ENCODE results near the gene RALGPS2.
A peak's percentile ranks its signal among the peaks of the same experiment; 100 is the strongest.
"Not testable (repeated sequence)": the region's sequence is repeated elsewhere in the genome, so short reads cannot be mapped to it uniquely, and the experiment has no call there.

Gene RALGPS2

DNA sequence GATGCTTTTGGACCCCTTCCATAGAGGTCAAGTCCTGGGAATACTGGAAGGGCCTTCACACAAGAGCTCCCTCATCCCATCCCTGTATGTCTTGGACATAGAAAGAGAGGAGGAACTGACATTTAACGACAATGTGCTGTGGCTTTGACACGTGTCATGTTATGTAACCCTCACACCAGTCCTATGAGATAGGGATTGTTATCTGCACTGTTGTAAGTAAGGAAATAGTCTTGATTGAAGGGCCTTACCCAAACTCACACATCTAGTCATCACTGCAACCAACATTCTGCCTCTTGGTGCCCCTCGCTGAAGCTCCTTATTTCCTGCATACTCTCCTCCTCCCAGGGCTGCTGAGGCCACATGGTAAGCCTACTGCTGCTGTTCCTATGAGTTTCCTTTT lies 209.5 kb downstream of the RALGPS2 start:
- no peak overlapping the region for H3K4me3 ChIP-seq (ENCODE audit: low read depth, low read length)
- no peak for DNase-seq (ENCODE audit: low read depth)

DNA sequence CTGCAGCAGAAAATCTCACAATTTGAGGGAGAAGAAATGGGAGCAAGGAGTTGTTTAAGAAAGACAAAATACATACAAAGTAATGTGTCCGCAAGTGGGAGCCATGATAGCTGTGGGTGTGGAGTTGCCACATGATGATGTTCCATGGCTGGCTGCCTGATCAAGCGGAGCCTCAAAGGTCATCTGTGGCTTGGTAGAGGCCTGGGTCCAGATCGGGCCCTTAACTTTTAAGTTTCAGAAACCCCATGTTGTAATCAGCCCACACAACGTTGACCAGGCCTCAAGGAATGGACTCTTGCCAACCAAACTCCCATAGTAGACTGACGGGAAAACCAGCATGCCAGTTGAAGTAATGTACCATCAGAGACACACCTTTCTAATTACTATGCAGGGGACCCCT lies 210.6 kb downstream of the RALGPS2 start:
- no peak for DNase-seq (ENCODE audit: low read depth)
- no peak overlapping the region for H3K4me3 ChIP-seq (ENCODE audit: low read depth, low read length)

DNA sequence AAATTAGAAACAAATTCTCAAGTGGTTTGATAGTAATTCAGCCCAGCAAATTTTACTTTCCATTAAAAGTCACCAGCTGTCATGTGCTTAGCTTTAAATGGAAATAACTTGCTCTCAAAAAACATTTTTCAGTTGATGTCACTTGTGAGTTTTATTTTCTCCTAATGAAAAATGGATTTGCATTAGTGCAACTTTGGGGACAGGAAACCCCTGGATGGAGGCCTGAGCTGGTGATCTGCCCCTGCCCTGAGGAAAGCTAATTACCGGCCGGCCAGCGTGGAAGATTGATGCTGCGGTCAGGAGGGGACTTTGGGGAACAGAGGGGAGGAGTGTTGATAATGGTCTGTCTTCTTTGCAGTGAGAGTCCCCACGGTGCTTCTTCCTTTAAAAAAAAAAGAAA lies 212.7 kb downstream of the RALGPS2 start:
- no peak overlapping the region for H3K4me3 ChIP-seq (ENCODE audit: low read depth, low read length)
- DNase-seq (ENCODE audit: low read depth): no peak

DNA sequence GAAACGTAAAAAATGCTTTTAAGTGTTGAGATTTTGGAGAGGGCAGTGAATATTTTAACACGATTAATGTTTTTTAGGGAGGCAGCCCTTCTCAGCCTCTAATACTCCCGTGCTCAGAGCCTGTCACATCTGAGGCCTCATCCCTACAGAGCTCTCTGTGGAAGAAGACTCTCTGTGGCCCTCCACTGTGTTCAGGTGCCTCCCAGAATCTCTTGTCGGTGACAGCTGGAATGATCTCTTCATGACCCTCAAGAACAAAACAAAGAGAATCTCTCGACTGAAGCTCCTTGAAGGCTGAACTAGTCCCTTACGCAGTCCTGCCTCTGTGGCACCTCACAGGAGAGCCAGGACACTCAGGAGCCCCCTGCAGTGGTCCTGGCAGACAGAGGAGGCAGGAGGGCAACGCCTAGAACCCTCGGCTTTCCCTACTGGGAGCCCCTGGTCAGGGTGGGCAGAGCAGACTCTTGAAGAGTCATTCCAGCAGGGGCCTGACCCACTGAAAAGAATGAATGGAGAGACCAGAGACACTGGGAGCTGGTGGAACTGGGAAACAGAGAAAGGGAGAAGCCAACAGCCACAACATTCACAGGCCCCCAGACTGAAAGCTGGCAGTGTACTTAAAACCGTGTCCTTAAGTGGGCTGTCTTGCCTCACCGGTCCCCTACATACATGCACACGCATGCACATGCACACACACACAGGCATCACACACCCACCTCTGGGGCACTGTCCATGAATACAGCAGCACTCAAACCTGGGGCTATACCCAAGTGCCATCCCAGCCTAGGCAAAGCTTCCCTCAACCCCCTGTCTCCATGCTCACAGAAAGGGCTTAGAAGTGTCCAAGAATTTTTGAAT lies 213.3 kb downstream of the RALGPS2 start:
- no peak for DNase-seq (ENCODE audit: low read depth)
- H3K4me3 ChIP-seq (ENCODE audit: low read depth, low read length): no peak overlapping the region

DNA sequence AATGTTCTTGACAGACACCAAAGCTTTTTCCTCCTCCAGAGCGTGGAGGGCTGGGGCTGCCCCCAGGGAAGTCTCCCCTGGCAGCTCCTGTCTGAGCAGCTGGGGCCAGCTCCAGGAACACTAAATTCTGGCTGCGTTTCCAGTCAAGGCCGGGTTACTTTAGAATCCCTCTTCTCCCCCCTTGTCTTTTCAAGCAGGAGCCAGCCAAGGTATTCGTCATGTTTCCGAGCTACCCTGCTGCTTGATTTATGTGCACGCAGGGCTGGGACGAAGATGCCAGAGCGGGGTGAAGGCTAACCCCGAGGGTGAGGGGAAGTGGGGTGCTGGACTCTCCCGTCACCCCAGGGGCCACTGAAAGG lies 213.9 kb downstream of the RALGPS2 start:
- DNase-seq (ENCODE audit: low read depth): peak; percentile 72
- H3K4me3 ChIP-seq (ENCODE audit: low read depth, low read length): no peak overlapping the region

DNA sequence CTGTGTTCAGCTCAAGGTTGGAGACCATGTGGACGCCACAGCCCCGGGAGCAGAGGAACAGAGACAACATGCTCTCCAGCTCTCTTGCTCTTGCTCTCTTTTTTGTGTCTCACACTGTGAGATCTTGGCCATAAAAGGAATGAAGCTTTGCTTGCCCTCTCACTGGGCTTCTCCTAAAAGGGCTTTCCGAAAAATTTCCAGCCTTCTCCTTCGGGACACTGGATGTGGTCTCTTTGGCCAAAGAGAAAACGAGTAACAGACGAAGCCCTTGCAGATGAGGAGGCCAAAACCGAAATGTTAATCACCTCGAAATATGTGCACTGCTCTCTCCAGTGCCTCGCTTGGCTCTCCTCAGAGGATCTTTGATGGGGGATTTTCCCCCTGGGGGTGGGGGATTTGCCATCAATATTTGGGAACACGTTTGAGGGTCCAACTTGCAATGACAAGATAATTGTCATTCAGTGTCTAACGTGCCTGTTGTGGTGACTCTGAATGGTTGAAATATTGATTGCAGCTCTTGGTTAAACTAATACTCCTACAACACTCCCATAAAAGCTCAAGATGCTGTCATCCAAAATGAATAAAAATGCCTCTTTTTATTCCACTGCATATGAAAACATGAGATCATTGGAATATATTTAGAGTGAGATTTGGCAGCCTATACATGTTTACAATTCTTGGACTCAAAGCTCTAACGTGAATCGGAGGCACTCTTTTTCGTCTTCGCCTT lies 214.5 kb downstream of the RALGPS2 start:
- no peak for DNase-seq (ENCODE audit: low read depth)
- no peak overlapping the region for H3K4me3 ChIP-seq (ENCODE audit: low read depth, low read length)

DNA sequence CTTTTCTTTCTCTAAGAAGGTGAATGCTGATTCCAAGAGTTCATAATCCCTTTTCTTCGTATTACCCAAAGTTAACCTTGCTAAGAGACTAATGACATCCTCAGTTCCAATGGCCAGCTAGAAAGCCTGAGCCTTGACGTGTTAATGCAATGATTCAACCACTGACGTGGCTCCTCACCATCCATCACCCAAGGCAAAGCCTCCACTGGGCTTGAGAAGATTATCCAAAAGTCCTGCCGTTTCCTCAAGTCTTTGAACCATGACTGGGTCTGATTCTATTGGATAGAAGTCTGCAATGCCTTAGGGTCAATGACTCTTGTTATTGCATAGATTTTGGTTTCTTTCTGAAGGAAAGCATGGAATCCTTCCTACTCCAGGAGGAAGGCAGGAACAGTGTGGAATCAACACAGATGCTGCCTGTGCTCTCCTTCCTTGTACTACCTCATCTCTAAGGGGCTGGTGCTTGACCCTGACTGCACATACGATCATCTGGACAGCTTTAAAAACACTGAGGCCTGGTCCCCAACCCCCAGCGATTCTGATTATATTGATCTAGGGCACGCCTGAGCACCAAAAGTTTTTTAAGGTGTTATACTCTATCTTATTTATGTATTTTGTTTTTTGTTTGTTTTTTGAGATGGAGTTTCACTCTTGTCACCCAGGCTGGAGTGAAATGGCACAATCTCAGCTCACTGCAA lies 215.2 kb downstream of the RALGPS2 start:
- H3K4me3 ChIP-seq (ENCODE audit: low read depth, low read length): no peak overlapping the region
- DNase-seq (ENCODE audit: low read depth): peak; percentile 56

DNA sequence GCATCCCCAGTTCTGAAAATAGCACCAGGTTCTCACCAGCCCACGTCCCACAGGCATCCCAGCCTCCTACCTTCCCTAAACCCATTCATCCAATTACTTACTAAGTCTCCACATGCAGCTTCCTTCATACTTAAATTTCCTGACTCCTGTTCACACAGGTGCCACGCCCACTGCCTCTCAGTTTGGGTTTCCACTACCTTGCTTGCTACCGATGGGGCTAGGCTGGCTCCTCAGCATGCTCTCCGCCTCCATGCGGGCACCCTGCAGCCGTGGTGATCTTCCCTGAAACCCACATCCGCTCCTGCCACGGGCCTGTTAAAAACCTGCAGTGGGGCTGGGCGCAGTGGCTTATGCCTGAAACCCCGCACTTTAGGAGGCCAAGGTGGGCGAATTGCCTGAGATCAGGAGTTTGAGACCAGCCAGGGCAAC lies 216.2 kb downstream of the RALGPS2 start:
- DNase-seq (ENCODE audit: low read depth): no peak
- no peak overlapping the region for H3K4me3 ChIP-seq (ENCODE audit: low read depth, low read length)

DNA sequence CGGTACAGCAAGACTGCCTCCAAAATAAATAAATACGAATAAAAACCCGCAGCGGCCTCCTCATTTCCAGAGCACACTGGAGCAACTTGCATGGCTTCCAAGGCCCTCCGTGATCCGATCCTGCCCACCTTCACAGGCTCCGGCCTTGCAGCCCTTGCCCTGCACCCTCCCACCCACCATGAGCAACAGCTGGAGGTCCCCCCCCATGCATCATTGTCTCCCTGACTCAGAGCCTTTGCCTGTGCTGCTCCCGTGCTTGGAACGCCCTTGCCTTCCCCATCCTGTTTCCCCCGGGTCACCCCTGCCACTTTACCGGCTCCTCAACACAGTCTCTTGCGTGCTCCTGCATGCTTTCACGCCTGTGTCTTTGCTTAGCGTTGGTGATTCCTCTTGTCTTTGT lies 216.8 kb downstream of the RALGPS2 start:
- DNase-seq (ENCODE audit: low read depth): no peak
- H3K4me3 ChIP-seq (ENCODE audit: low read depth, low read length): no peak overlapping the region

DNA sequence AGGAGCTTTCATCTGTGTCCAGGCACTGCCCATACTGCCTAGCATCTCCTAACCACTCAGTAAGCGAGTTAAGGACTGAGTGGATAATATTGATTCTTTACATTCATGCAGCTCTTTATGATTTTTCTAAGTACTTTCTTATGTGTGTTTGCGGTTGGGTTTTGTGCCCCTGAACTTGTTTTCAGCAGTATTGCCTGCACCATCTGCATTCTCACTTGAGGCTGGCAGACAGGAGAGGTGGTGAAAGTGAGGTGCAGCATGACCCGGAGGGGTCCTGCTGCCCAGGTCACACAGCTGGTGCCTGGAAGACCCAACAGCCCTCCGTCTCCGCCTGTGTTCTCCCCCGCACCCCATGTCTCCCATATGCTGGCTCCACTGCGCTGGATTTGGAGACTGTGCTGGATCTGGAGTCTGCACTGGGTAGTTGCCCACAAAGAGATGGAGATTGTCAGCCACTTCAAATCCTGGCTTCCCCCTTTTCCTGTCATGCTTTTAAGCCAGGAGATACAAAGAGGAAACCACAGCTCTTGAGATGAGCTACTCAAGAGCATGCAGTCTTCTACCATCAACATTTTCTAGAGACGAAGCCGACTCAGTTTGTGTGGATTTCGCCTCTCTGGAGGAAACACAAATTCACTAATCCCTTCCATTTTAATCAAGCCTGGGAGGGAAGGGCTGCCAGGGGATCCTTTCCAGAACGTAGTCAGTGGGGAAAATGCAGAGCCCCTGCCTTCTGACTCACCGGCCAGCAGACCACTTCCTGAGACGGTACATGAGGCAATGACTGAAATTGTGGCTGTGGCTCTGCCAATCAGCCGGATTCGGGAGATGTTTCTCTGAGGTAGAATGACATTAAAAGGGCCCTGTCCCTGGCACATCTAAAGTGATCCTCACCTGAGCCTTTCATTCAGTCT lies 217.5 kb downstream of the RALGPS2 start:
- no peak overlapping the region for H3K4me3 ChIP-seq (ENCODE audit: low read depth, low read length)
- peak; percentile 51 for DNase-seq (ENCODE audit: low read depth)

DNA sequence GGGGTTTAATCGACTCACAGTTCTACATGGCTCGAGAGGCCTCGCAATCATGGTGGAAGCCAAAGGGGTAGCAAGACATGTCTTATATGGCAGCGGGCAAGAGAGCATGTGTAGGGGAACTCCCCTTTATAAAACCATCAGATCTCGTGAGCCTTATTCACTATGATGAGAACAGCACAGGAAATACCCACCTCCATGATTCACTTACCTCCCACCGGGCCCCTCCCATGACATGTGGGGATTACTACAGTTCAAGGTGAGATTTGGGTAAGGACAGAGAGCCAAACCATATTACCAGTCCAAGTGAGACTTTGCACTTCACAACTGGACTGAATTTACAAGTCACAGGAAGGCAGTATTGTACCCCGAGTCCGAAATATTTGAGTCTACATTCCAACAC lies 219.7 kb downstream of the RALGPS2 start:
- no peak overlapping the region for H3K4me3 ChIP-seq (ENCODE audit: low read depth, low read length)
- DNase-seq (ENCODE audit: low read depth): no peak

DNA sequence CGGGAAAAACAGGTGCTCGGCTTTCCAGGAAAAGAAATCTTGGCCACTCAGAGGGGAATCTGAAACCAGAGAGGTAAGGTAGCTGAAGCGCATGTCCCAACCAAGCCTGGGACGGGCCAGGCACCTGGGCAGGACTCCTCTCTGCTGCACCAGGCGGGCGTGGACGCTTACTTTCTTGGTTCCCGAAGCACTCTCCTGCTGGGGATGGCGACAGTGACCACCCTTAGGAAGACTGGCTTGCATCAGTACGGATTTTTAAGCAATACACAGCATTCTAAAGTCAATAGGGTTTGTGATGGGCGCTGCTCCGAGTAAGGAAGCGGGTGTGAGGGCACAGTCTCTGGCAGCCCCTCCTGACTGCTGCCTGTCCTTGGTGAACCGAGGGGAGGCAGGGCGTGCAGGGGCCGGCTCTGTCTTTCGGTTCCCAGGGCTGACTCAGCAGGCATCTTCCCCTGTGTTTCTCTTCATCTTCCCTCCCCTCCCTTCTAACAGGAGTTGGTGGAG lies 220.8 kb downstream of the RALGPS2 start:
- no peak for DNase-seq (ENCODE audit: low read depth)
- H3K4me3 ChIP-seq (ENCODE audit: low read depth, low read length): no peak overlapping the region

DNA sequence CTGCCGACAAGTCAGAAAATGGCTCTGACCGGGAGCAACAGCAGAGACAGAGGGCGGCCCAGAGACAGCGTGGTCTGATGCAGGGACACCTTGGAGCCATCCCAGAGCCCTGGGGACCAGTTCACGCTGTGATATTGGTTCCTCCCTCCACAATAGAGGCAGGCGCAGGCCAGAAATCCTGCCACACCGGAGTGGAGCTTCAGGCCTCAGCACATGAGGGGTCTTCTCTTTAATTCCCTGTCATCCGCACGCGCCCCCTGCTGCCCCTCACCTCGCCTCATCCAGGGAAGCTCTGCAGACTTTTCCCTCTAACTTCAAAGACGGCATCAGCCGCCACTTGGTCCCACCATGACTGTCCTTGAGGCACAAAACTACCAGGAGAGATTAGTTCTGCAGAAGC lies 221.4 kb downstream of the RALGPS2 start:
- no peak for DNase-seq (ENCODE audit: low read depth)
- no peak overlapping the region for H3K4me3 ChIP-seq (ENCODE audit: low read depth, low read length)

DNA sequence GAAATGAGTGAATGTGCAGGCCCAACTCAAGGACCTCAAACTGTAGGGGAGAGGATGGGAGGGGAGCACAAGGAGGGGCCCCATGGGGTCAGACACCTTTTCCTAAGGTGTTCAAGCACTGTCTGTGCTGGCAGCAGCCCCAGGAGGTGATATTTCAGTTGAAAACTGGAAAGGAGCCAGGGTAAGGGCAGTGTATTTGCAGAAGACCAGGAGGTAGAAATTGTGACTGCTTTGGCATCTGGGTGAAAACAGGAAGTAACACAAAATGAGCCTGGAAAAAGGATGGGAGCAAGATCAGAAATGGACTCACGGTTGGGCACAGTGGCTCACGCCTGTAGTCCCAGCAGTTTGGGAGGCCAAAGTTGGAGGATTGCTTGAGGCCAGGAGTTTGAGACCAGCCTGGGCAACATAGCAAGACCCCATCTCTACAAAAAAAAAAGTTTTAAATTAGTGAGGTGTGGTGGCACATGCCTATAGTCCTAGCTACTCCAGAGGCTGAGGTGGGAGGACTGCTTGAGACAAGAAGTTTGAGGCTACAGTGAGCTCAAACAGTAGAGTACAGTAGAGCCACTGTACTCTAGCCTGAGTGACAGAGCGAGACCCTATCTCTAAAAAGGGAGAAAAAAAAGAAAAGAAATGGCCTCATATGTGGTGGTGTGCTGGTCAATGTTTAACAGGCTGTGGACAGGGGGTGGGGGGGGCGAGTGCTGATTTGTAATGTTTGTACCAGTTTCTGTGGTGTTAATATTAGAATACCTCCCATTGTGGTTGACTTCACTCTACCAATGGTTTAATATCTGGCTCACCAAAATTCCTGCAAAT lies 222.0 kb downstream of the RALGPS2 start:
- DNase-seq (ENCODE audit: low read depth): no peak
- H3K4me3 ChIP-seq (ENCODE audit: low read depth, low read length): no peak overlapping the region

DNA sequence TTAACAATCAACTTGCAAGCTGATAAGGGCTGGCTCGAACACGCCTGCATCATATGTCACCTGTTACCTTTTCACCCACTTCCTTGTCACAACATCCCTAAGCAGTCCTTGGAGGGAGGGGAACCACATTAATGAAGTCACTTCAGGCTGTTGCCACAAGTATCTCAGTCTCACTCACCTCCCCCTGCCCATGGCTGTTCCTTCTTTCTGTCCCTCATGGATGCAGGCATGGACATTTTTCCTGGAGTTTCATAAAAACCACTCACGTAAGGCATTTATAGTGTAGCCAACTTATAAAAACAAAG lies 222.6 kb downstream of the RALGPS2 start:
- DNase-seq (ENCODE audit: low read depth): no peak
- H3K4me3 ChIP-seq (ENCODE audit: low read depth, low read length): no peak overlapping the region

DNA sequence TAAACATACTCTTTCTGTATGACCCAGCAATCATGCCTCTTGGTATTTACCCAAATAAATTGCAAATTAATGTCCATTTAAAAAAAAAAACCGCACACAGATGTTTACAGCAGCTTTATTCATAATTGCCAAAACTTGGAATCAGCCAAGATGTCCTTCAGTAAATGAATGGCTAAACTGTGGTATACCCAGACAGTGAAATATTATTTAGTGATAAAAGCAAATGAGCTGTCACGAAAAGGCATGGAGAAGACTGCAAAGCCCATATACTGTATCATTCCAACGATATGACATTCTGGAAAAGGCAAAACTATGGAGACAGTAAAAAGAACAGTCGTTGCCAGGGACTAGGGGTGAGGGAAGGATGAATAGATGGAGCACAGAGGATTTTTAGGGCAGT lies 223.6 kb downstream of the RALGPS2 start:
- no peak for DNase-seq (ENCODE audit: low read depth)
- H3K4me3 ChIP-seq (ENCODE audit: low read depth, low read length): no peak overlapping the region

DNA sequence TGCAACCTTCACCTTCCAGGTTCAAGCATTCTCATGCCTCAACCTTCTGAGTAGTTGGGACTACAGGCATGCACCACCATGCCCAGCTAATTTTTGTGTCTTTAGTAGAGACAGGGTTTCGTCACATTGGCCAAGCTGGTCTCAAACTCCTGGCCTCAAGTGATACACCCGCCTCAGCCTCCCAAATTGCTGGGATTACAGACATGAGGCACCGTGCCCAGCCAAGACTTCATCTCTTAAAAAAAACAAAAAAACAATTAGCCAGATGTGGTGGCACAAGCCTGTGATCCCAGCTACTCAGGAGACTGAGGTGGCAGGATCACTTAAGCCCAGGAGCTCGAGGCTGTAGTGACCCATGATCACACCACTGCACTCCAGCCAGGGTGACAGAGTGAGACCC lies 224.8 kb downstream of the RALGPS2 start:
- DNase-seq (ENCODE audit: low read depth): not testable (repeated sequence)

DNA sequence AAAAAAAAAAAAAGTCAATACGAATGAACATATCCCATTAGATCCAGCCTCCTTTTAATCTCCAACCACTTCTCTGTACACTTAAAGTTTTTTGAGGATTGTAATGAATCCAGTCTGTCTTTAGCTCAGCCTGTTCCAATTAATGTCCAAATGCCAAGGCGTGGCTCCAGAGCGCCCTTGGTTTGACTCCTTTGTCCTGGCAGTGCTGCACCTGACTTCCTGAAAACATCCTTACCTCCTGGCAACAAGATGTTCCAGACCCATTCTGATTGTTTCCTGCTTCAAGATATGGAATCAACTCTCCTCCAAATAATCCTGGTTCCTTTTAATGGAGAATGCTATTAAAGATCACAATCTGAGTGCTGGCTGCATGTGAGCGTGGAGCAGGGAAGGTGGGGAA lies 226.6 kb downstream of the RALGPS2 start:
- DNase-seq (ENCODE audit: low read depth): no peak
- no peak overlapping the region for H3K4me3 ChIP-seq (ENCODE audit: low read depth, low read length)

More for the DNA sequence above, 224.8 kb downstream of the RALGPS2 start:
- H3K4me3 ChIP-seq (ENCODE audit: low read depth, low read length): not testable (repeated sequence)

DNA sequence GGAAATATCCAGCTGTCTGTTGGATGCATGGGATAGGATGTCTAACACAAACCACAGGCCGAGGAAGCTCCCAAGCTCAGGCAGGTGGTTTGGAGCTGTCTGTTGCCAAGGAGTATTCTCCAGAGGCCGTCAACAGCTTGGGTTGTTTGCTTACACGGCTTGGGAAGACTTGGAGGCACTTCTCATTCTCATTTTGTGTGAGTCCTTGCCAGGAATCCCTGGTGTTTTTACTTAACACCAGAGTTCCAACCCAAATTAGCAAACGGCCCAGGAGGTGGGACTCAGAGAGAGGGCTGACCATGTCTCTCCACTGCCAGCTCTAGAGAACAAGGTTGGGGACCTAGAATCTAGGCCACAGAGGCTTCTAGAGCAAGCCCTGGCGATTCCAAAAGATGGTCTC lies 228.0 kb downstream of the RALGPS2 start:
- DNase-seq (ENCODE audit: low read depth): peak; percentile 48
- H3K4me3 ChIP-seq (ENCODE audit: low read depth, low read length): no peak overlapping the region

All from skeletal muscle cell (primary cell).